GM20000 (cell line): ENCODE data around the gene GNS.

Experiments
- DNase-seq: peaks from one replicate; pipeline ENCODE4 v3.0.0; 2012; ENCODE audit warnings: low spot score
- CTCF ChIP-seq: IDR thresholded peaks from 2 replicates; pipeline ENCODE4 v1.5.1; 2012; ENCODE audit warnings: mild to moderate bottlenecking, control low read depth; ENCODE audit errors: extremely low read depth, missing control alignments

GNS gene

DNA sequence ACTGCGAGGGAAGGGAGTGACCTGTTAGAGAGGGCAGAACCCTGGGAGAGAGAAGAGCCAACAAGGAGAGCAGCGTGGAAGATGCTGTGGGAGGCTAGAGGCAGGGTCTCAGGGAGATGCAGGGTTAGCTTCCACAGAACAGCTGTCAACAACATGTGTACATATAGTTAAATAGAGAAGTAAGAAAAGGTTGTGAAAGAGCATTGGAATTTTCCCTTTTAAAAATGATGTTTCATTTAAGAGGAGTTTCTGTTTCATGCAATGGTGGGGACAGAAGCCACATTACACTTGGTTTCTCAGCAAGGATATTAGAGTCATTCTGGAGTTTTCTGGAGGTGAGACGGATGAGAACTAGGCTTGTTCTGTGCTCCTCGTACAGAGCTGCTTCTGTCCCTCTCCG is 41.4 kb upstream of the GNS start:
- no peak for TF ChIP-seq CTCF
- DNase-seq: peak; percentile 20

DNA sequence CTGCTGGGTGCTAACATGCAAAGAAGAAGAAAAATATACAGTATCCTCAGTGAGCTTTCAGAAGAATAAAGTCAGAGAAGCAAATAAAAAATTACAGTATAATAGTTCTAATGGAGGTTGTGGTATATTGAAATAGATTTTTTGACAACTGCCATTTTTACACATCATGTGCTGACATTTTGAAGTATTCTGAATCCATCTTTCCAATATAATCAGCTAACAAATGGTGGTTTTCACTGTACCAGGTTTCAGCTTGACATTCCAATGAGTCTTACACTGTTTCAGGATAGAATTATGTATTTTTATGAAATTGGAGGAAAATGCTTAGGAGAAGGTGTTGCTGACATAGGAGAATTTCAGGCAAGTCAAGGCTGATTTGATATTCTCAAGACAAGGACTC is 39.0 kb upstream of the GNS start:
- no peak for TF ChIP-seq CTCF
- DNase-seq: no peak

DNA sequence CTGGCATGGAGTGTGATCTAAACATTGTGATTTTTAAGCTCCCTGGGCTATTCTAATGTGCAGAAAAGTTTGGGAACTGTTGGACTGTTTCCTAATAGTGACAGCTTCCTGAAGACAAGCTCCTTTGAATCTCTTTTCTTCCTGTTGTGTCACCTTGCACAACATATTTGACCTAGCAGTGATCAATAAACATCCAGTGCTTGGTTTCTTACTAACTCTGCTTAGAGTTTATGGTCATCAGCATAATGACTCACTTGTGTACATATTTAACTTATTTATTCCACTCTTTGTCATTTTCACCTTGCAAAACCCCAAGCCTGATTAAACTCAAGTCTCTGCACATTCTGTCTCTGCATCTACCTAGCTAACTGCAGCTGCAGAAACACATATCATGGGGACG is 38.0 kb upstream of the GNS start:
- no peak for DNase-seq

GRCh38 chr12:64796205-64796845 is 37.1 kb upstream of the GNS start:
- peak; percentile 45 for TF ChIP-seq CTCF
- peak; percentile 65 for DNase-seq

More for the DNA sequence above, 38.0 kb upstream of the GNS start:
- no peak for TF ChIP-seq CTCF

DNA sequence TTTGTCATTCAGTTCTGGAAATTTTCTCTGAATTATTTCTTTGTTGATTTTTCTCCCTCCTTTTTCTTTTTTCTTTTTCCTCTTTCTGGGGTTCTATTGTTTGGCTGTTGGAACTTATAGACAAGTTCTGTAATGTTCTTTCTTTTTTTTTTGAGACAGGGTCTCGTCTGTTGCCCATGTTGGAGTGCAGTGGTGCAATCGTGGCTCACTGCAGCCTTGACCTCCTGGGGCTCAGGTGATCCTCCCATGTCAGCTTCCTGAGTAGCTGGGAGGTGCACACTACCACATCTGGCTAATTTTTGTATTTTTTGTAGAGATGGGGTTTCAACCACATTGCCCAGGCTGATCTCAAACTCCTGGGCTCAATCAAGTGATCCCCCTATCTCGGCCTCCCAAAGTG is 35.1 kb upstream of the GNS start:
- no peak for DNase-seq

GRCh38 chr12:64793610-64794009 is 34.4 kb upstream of the GNS start:
- TF ChIP-seq CTCF: no peak

More for the DNA sequence above, 35.1 kb upstream of the GNS start:
- TF ChIP-seq CTCF: no peak

GRCh38 chr12:64792128-64792527 is 32.9 kb upstream of the GNS start:
- TF ChIP-seq CTCF: no peak
- DNase-seq: no peak

More at GRCh38 chr12:64793610-64794009, 34.4 kb upstream of the GNS start:
- no peak for DNase-seq
